ENCODE results near the gene SS18. TPM values are rescaled to one million over a fixed set of nuclear protein-coding genes. Genes with fewer than 3 reads are reported as not detected.
"Not testable (repeated sequence)": the region's sequence is repeated elsewhere in the genome, so short reads cannot be mapped to it uniquely, and the experiment has no call there.

SS18 gene
- total RNA-seq, 1 experiment from 2014 or later: 99.1 TPM

DNA sequence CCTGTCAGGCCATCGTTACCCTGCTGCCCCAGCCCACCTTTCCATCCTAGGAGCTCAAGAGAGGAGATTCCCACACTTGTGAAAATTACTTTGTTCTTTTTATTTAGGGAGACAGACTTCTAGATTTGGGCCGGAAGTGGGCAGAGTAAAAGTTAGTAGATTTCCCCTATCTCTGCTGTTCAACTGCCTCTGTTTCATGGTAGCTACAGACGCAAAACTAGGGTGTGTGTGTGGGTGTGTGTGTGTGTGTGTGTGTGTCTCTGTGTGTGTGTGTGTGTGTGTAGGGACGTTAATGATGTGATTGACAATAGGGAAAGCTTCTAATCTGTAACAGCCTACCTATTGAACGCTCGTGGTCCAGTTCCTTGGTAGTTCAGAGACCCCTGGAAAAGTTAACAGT lies 43.7 kb upstream of the SS18 start:
- no TSS peak for BruUV-seq (replicated peaks)
- TF ChIP-seq TCF7L2 (IDR thresholded peaks at IDR 0.05; ENCODE audit: low read depth, low read length) (no peak), POLR2AphosphoS5 (IDR thresholded peaks at IDR 0.05; ENCODE audit: low read depth, low read length) (no peak), SIN3A (IDR thresholded peaks at IDR 0.05; ENCODE audit: borderline replicate concordance, insufficient read depth, low read depth, low read length) (no peak), CTCF (IDR thresholded peaks at IDR 0.05) (no peak)
- TF ChIP-seq, protein P1, sequence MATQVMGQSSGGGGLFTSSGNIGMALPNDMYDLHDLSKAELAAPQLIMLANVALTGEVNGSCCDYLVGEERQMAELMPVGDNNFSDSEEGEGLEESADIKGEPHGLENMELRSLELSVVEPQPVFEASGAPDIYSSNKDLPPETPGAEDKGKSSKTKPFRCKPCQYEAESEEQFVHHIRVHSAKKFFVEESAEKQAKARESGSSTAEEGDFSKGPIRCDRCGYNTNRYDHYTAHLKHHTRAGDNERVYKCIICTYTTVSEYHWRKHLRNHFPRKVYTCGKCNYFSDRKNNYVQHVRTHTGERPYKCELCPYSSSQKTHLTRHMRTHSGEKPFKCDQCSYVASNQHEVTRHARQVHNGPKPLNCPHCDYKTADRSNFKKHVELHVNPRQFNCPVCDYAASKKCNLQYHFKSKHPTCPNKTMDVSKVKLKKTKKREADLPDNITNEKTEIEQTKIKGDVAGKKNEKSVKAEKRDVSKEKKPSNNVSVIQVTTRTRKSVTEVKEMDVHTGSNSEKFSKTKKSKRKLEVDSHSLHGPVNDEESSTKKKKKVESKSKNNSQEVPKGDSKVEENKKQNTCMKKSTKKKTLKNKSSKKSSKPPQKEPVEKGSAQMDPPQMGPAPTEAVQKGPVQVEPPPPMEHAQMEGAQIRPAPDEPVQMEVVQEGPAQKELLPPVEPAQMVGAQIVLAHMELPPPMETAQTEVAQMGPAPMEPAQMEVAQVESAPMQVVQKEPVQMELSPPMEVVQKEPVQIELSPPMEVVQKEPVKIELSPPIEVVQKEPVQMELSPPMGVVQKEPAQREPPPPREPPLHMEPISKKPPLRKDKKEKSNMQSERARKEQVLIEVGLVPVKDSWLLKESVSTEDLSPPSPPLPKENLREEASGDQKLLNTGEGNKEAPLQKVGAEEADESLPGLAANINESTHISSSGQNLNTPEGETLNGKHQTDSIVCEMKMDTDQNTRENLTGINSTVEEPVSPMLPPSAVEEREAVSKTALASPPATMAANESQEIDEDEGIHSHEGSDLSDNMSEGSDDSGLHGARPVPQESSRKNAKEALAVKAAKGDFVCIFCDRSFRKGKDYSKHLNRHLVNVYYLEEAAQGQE (IDR thresholded peaks at IDR 0.05; ENCODE audit: insufficient read depth in 1 of 2, low read depth in 2 of 2, low read length in 1 of 2): no peak
- CTCF ChIA-PET: no interaction called here
- no peaks in the 10 kb centered on the region for H3K36me3 ChIP-seq (ENCODE audit: control insufficient read depth, insufficient read depth, low read length)
- H3K27ac ChIP-seq (ENCODE audit: low read length): no peak overlapping the region
- ATAC-seq: no peak
- no peak for DNase-seq (ENCODE audit: low read depth, low spot score)
- no peaks in the 10 kb centered on the region for H3K9me3 ChIP-seq (ENCODE audit: control insufficient read depth, insufficient read depth, low read depth, low read length)
- H3K4me3 ChIP-seq (ENCODE audit: low read depth in 2 of 2, low read length in 2 of 2): no peak overlapping the region
- no peaks in the 10 kb centered on the region for H3K4me1 ChIP-seq (ENCODE audit: control insufficient read depth, insufficient read depth, low read length)
- H3K27me3 ChIP-seq (ENCODE audit: control insufficient read depth, insufficient read depth, low read length): no peaks in the 10 kb centered on the region; the same call in 1 of the 2 replicates
- POLR2A ChIA-PET: no interaction called here
- in situ Hi-C loops (cut with HindIII; ENCODE audit: low pct_unique_long_range_greater_than_20kb, low sequenced_read_pairs): no loop called here
- intact Hi-C loops (cut with micrococcal nuclease; ENCODE audit: unreplicated experiment): no loop called here

GRCh38 chr18:26133652-26134051 lies 43.2 kb upstream of the SS18 start, which contains the start of gene PSMA8:
PSMA8 (plus strand) TSS chr18:26133869; CDS start chr18:26133966, 97 bp downstream.
- BruUV-seq (replicated peaks): no TSS peak
- no peak for ATAC-seq
- Histone ChIP-seq H3K4me3 (ENCODE audit: low read depth in 2 of 2, low read length in 2 of 2) (no peak within 1 kb of the TSS), H3K4me1 (ENCODE audit: control insufficient read depth, insufficient read depth, low read length) (no peaks in the 10 kb centered on the region), H3K27ac (ENCODE audit: low read length) (no peak within 1 kb of the TSS), H3K36me3 (ENCODE audit: control insufficient read depth, insufficient read depth, low read length) (no peaks in the 10 kb centered on the region), H3K9me3 (ENCODE audit: control insufficient read depth, insufficient read depth, low read depth, low read length) (no peaks in the 10 kb centered on the region), H3K27me3 (ENCODE audit: control insufficient read depth, insufficient read depth, low read length) (no peaks in the 10 kb centered on the region; the same call in 1 of the 2 replicates)
- in situ Hi-C loops (cut with HindIII; ENCODE audit: low pct_unique_long_range_greater_than_20kb, low sequenced_read_pairs) (no loop called here), intact Hi-C loops (cut with micrococcal nuclease; ENCODE audit: unreplicated experiment) (no loop called here)
- ChIA-PET POLR2A (no interaction called here), CTCF (no interaction called here)
- no peak for DNase-seq (ENCODE audit: low read depth, low spot score)
- TF ChIP-seq, protein P1 (IDR thresholded peaks at IDR 0.05; ENCODE audit: insufficient read depth in 1 of 2, low read depth in 2 of 2, low read length in 1 of 2): no peak
- TF ChIP-seq SIN3A (IDR thresholded peaks at IDR 0.05; ENCODE audit: borderline replicate concordance, insufficient read depth, low read depth, low read length) (no peak), POLR2AphosphoS5 (IDR thresholded peaks at IDR 0.05; ENCODE audit: low read depth, low read length) (no peak), TCF7L2 (IDR thresholded peaks at IDR 0.05; ENCODE audit: low read depth, low read length) (no peak), CTCF (IDR thresholded peaks at IDR 0.05) (no peak)

DNA sequence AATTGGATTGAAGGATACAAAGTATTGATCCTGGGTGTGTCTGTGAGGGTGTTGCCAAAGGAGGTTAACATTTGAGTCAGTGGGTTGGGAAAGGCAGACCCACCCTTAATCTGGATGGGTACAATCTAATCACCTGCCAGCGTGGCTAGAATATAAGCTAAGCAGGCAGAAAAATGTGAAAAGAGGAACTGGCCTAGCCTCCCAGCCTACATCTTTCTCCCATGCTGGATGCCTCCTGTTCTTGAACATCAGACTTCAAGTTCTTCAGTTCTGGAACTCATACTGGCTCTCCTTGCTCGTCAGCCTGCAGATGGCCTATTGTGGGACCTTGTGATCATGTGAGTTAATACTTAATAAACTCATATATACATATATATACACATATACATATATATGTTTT lies 37.8 kb upstream of the SS18 start:
- intact Hi-C loops (cut with micrococcal nuclease; ENCODE audit: unreplicated experiment): loop anchor here (1.0 kb wide), 1 partner anchor 34 kb away; no protein-coding TSS in a partner anchor
- POLR2A ChIA-PET; H3K4me3 ChIP-seq (ENCODE audit: low read depth in 2 of 2, low read length in 2 of 2); ATAC-seq; H3K4me1 ChIP-seq (ENCODE audit: control insufficient read depth, insufficient read depth, low read length); CTCF ChIA-PET; BruUV-seq (replicated peaks); H3K27ac ChIP-seq (ENCODE audit: low read length); H3K9me3 ChIP-seq (ENCODE audit: control insufficient read depth, insufficient read depth, low read depth, low read length); H3K27me3 ChIP-seq (ENCODE audit: control insufficient read depth, insufficient read depth, low read length); in situ Hi-C loops (cut with HindIII; ENCODE audit: low pct_unique_long_range_greater_than_20kb, low sequenced_read_pairs); DNase-seq (ENCODE audit: low read depth, low spot score); H3K36me3 ChIP-seq (ENCODE audit: control insufficient read depth, insufficient read depth, low read length): not testable (repeated sequence)

Data from Panc1 (cell line).